Measurements from ENCODE around the gene SHANK3.
"Not testable (repeated sequence)": the region's sequence is repeated elsewhere in the genome, so short reads cannot be mapped to it uniquely, and the experiment has no call there.

SHANK3 gene

DNA sequence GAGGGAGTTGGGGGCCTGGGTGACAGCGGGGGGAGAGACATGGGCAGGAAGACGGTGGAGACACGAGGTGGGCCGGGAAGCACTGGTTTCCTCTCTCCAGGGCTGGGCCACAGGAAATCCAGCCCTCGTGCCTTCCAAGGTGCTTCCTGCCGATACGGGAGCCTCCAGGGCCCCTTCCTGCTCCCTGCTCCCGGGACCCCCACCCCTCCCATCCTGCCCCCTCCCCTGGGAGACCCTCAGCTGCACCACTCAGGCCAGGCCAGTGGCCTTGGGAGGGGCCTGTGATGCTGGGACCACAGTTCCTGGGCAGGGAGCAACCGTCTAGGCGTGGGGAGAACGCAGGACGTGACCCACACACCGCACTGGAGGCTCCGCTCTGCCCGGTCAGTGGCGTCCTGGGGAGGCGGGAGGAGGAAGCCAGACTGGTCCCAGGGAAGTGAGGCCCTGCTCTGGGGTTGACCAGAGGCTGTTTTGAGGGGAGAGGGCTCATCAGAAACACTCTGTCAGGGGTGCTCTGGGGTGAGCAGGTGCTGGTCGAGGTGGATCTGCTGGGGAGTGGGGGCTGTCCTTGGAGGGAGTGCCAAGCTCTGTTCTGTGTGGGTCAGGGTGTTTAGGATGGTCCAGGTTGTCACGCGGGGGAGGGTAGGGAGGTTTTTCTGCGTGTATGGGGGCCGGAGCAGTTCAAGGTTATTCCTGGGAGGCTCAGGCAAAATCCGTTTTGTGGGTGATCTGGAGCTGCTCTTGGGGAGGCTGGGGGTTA is at the start of gene SHANK3:
SHANK3 (plus strand) TSS at position 353 of the 760 bp plus-strand sequence.
- DNase-seq: no peak

DNA sequence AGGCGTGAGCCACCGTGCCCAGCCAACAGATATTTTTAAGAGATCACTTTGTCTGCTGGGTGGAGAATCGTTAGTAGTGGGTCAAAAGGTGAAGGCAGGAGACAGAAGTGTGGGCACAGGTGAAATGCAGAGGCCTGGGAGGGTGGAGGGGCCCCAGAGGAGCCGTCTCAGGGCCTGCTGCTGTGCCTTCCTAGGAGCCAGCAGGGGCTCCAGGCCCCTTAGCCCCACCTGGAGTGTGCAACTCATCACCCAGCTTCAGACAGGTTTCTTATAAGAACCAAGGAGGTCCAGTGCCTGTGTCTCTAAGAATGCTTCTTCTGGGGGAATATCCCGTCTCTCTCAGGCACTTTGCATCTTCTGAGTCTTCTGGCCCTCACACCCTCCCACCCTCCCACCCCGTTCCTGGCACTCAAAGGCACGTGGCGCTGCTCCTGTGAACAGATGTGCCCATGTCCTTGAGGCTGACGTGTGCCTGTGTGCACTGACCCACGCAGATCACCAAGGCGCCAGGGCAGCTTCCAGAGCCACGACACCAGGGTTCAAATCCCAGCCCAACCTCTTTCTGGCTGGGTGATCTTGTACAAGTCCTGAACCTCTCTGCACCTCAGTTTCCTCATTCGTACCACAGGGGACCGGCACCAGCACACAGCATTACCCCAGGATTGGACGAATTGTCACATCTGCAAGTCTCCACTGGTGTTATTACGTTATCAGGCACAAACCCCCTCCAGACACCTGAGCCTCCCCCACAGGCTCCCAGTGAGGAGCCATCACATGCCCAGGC is 48.1 kb upstream of the SHANK3 start:
- no peak for DNase-seq

DNA sequence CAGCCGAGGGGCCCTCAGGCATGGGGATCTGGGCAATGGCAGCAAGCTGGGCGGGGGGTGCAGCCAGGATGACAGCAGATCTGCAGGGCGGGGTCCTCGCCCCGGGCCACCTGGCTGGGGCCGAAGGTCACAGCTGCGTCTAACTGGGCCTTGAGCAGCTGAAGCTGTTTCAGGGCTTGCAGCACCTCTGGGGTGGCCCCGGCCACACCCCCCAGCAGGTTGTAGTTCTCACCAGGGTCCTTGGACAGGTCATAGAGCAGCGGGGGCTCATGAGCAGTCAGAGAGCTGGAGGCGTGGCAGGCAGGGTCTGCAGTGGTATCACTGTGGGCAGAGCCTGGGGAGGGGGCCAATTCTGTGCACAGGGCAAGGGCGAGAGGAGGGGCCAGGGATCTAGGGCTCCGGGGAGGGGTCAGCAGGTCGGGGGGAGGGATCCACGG is 47.5 kb upstream of the SHANK3 start:
- no peak for DNase-seq

DNA sequence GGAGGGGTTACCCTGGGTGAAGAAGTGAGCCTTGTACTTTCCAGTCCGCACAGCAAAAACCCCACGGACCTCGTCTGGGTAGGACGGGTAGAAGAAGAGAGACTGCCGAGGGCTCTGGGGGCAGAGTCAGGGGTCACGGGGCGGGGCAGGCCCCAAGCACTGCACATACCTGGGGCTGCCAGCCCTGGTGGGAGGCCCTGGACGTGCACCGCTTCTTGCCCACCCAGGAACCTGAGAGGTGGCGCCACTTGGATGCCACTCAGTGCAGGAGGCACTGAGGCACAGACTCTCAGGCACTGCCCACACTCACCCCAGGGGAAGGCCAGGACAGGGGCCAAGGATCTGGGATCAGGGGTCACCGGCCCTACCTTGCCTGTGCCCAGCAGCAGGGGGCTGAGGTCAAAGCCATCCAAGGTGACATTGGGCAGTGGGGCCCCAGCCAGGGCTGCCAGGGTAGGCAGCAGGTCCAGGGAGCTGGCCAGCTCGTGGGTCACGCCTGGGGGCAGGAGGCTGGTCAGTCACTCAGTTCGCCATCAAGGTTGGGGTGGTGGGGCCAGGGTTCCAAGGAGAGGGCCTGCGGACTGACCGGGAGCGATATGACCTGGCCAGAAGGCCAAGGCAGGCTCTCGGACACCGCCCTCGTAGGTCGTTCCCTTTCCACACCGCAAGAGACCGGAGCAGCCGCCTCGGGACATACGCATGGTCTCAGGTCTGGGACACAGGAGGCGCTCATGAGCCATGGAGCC is 46.9 kb upstream of the SHANK3 start:
- DNase-seq: no peak

DNA sequence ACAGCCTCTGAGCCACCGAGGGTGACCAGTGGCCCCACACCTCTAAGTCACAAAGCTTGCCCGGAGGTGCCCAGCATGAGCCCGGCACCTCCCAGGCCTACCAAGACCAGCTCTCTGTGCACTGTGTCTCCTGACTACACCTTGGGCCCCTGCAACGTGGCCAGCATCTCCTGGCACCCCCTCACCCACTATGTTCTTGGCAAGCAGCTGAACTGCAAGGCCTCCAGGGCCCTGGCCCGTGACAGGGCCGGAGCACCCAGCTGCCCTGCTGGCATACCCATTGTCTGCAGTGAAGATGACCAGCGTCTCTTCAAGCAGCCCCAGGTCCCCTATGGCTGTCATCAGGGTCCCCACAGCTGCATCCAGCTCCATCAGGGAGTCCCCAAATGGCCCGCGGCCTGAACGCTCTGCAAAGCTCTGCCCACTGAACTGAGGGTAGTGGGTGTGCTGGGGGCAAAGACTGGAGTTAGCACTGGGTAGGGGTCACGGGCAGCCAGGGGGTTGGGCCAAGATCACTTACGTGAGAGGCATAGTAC is 46.2 kb upstream of the SHANK3 start:
- DNase-seq: no peak

DNA sequence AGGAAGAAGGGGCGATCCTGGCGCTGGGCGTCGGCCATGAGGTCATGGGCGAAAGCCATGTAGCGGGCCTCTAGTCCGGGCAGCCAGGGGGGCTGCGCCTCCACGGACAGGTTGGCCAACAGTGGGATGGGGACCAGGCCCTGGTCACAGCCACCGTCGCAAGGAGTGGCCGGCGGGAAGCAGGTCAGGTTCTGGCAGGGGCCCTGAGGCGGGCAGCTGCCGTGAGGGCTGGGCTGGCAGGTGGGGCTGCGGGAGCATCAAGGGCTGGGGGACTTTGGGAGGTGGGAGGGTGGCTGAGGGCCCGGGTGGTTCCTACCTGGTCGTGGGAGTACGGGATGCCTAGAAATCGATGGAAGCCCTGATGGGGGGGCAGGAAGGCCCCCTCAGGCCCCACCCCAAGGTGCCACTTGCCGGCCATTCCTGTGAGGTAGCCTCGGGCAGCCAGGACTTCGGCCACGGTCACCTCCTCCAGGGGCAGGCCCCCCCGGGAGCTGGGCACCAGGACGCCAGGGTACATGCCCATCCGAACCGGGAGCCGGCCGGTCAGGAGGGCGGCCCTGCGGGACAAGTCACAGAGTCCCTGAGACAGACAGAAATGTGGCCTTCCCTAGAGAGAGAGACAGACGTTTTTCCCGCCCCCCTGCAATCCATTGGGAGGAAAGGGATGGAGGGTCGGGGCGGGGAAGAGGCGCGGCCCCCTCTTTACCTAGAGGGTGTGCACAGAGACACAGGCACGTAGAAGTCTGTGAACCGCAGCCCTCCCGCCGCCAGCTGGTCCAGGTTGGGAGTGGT is 45.6 kb upstream of the SHANK3 start:
- no peak for DNase-seq

DNA sequence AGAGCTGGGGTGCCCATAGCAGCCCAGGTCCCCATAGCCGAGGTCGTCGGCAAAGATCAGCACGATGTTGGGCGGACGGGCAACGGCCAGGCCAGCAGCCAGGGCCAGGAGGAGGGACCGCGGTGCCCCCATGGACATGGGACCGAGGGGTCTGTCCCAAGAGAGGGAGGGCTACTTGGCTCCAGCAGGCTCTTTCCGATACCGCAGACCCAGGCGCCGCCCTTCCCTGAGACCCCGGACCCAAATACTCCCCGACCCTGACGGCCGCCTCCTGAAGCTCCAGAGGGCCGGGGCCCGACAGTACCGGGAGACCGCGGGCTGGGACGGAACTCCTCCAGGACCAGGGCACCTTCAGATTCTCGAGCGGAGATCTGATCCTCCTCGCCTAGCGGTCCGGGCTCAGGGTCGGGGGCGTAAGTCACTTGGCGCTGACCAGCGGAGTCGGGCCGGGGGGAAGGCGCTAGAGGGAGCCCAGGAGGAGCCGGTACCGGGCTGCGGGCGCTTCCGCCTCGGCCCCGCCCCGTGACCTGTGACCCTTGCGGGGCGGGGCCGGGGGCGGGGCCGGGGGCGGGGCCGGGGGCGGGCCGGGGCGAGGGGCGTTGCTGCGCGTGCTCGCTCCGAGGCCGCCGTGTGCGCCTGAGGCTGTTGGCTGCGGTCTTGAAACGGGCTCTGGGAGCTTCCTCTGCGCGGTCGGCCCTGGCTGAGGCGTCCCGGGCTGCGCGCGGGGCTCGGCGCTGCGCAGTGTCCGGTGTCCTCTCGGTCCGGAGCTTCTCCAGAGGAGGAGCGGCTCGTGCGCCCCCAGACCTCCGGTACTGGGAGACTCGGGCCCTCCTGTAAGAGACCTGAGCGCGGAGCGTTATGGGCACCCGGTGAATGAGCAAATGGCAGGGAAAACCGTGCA is 44.7 kb upstream of the SHANK3 start, which contains the start of gene ARSA:
ARSA (minus strand) TSS at position 511 of the 901 bp plus-strand sequence; CDS start at position 138, 373 bp downstream.
- peak; percentile 85 for DNase-seq

DNA sequence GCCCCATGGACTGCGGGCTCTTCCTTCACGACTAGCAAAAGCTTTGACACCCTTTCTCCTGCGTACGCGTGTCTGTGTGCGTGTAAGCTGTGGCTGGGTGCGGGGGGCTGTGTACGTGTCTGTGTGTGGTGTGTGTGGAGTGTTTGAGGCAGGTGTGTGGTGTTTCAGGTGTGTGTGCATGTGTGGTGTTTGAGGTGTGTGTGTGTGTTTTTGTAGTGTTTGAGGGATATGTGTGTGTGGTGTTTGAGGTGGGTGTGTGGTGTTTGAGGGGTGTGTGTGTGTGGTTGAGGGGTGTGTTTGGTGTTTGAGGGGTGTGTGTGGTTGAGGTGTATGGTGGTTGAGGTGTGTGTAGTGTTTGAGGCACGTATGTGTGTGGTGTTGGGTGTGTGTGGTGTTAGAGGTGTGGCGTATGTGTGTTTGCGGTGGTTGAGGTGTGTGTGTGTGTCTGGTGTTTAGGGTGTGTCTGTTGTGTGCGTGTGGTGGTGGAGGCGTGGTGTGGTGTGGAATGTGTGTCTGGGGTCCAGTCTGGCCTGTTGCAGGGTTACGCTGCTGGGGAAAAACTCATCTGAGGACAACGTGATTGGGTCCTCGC is 44.0 kb upstream of the SHANK3 start:
- DNase-seq: peak; percentile 70

DNA sequence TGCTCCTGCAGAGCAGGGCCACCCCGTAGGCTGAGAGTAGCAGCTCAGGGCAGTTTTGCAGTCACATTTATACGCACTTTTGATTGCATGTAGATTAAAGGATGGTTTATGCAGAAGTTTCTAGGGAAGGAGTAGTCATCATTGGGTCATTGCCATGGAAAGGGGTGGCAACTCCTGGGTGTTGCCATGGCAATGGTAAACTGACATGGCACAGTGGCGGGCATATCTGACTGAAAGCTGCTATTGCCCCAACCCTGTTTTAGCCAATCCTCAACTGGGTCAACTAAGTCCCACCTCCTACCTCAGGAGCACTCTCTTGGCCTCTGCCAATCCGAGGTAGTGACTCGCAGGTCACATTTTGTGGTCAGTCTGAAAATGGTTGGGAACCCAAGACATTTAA is 42.2 kb upstream of the SHANK3 start:
- no peak for DNase-seq

DNA sequence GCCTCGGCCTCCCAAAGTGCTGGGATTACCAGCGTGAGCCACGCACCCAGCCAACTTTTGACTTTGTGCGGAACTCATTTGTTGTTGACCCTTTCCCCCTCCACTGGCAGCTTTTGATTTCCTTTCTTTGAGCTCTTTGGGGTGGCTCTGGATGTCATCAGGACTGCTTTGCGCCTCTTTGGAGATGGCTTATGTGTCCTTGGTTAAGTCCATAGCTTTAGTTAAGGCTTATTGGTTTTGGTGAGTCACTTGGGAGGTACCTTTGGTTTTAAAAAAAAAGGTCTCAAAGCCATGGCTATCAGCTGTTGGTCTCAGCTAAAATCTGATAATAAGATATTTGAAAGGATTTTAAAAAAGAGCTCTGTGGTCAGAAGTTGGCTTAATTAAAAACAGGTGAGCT is 39.5 kb upstream of the SHANK3 start:
- no peak for DNase-seq

DNA sequence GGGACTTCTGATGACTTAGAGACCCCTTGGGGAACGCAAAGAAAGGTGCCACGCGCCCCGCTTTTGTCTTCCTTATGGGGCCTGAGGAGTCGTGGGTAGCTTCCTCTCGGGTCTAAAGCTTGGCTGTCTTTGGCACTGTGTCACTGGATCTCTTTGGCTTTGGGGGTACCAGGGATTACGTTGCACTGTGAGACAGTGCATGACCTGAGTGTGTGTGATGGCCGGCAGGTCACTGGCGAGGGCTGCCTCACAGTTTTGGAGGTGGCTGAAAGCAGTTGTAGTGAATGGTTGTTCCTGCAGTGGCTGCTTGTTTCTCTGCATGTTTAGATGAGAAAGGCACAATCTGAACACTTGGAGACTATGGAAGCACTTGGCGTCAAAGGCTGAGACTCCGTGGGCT is 38.9 kb upstream of the SHANK3 start:
- DNase-seq: no peak

DNA sequence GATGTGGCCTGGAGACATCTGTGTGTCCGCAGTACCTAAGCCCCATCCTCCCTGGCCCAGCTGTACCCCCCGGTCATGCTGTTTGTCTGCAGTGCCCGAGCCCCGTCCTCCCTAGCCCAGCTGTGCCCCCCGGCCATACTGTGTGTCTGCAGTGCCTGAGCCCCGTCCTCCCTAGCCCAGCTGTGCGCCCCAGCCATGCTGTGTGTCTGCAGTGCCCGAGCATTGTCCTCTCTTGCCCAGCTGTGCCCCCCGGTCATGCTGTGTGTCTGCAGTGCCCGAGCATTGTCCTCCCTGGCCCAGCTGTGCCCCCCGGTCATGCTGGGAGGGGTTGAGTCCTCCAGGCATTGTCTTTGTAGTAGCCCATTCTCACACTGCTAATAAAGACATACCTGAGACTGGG is 37.0 kb upstream of the SHANK3 start:
- DNase-seq: no peak

DNA sequence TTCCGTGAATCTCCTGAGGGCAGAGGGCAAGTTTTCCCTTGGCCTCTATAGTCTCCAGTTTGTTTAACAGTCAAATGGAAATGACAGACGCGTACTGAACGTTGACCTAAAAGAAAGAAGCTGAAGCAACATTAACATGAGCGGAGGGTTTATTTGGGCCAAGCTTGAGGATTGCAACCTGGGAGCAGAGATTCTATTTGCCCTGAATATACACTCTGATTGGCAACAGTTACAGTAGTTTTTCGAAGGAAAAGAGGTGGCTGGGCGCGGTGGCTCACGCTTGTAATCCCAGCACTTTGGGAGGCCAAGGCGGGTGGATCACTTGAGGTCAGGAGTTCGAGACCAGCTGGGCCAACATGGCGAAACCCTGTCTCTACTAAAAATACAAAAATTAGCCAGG is 32.3 kb upstream of the SHANK3 start:
- not testable (repeated sequence) for DNase-seq

DNA sequence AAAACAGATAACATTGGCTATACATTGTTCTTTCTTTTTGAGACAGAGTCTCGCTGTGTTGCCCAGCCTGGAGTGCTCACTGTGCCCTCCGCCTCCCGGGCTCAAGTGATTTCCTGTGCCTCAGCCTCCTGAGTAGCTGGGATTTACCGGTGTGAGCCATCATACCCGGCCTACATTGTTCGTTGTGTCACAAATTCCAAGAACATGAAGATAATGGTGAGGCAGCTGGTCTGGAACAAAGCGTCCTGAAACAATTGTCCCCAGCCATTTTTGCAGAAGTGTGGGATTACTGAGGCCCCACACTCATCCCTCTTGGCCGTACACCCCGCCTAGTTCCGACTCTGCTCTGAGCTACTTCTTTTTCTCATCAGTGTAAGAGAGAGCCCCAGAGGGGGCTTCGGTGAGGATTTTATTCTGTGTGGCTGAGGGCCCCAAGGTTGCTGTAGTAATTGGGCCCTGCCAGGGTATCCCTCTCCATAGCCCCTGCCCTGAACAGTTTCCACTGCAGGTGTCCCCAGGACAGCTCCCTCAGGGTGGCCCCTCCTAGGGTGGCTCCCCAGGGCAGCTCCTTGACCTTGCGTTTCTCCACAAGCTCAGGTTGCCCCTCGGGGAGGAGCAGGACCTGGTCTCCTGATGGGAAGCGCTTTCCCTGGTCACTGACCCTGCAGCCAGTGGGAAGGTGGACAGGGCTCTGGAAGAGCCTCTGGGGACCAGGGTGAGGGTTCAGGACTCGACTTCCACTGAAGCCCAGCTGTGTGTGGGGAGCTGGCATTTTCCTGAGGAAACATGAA is 31.6 kb upstream of the SHANK3 start:
- no peak for DNase-seq

DNA sequence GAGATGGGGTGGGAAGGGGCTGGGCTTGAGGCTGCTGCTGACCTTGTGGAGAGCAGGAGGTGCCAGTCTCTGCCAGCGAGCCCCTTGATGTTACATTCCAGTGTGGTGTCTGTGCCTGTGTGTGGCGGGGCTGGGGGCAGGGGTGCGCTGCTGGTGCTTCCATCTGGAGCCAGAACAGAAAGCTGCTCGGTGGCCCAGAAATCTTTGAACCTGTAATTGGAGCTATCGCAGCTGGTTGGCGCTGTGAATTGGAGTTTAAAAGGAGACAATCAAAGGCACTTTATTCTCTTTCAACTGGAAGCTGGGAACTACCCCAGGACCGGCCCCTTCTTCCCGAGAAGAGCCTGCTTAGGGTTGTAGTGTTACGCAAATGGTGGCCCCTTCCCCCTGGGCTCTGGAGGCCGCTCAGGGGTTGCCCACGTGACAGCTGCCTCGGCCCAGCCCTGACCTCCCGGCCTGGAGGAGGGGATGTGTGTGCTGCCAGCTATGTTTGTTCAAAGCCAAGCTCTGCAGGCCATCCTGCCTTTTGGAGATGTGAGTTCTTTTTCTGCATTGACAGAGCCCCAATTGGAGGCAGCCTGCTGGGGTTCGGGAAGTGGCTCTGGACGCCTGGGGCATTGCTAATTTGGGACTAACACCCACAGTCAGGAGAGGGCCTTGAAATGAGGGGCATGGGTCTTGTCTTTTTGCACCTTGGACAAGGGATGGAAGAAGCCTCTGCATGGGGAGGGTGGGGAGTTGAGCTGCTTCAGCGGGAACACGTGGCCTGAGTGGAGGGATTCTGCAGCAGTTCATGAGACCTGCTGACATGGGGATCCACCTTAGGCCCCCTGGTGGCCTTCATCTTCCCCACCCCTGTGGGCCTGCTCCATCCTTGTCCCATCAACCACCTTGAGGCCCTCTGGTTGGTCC is 30.7 kb upstream of the SHANK3 start:
- no peak for DNase-seq

DNA sequence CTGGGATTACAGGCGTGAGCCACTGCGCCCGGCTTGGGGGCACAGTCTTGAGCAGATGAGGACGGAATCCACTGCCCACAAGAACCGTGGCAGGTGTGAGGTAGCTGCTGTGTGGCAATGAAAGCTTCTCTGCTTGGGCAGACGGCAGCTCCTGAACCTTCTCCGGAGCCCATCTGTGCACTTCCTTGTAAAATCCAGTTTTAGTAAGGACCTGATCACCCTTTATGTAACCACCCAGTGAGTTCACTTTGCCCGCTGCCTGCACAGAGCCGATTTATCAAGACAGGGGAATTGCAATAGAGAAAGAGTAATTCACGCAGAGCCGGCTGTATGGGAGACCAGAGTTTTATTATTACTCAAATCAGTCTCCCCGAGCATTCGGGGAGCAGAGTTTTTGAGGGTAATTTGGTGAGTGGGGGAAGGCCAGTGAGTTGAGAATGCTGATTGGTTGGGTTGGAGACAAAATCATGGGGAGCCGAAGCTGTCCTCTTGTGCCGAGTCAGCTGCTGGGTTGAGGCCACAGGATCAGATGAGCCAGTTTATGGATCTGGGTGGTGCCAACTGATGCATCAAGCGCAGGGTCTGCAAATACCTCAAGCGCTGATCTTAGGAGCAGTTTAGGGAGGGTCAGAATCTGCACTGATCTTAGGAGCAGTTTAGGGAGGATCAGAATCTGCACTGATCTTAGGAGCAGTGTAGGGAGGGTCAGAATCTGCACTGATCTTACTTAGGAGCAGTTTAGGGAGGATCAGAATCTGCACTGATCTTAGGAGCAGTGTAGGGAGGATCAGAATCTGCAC is 29.4 kb upstream of the SHANK3 start:
- DNase-seq: not testable (repeated sequence)

DNA sequence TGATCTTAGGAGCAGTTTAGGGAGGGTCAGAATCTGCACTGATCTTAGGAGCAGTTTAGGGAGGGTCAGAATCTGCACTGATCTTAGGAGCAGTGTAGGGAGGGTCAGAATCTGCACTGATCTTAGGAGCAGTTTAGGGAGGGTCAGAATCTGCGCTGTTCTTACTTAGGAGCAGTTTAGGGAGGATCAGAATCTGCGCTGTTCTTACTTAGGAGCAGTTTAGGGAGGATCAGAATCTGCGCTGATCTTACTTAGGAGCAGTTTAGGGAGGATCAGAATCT is 28.9 kb upstream of the SHANK3 start:
- not testable (repeated sequence) for DNase-seq

DNA sequence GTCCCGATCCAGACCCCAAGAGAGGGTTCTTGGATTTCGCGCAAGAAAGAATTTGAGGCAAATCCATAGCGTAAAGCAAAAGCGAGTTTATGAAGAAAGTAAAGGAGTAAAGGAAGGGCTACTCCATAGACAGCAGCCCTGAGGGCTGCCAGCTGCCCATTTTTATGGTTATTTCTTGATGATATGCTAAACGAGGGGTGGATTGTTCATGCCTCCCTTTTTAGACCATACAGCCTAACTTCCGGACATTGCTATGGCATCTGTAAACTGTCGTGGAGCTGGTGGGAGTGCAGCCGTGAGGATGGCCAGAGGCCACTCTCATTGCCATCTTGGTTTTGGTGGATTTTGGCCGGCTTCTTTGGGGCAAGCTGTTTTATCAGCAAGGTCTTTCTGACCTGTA is 19.4 kb upstream of the SHANK3 start:
- no peak for DNase-seq

Measured in CD4-positive, alpha-beta T cell treated with Interleukin-12 subunit alpha and Interleukin-12 subunit beta, for 1 hour (primary cell).